H1 (cell line): Measurements from ENCODE around the gene BRCA1. TPM values are rescaled to one million over a fixed set of nuclear protein-coding genes. Genes with fewer than 3 reads are reported as not detected.

Source experiments
- CTCF ChIA-PET: fragments of 300-600 bp; sonication (Branson Sonifier 250); formaldehyde crosslinking; loops from one replicate; lab custom pipeline; 2021; ENCODE audit not compliant: partially characterized antibody; lab: Charles Lee
- POLR2A ChIA-PET: fragments of 300-600 bp; sonication (Branson Sonifier 250); formaldehyde crosslinking; loops from one replicate; lab custom pipeline; 2021; ENCODE audit warnings: inconsistent platforms; ENCODE audit not compliant: partially characterized antibody; lab: Charles Lee
- DNase-seq, 2 experiments: peaks; one replicate each; pipeline versions ENCODE4 v3.0.0 to v3.0.0-alpha.2; 2010 to 2022; ENCODE audit warnings: low spot score in 2 of 2, low read depth in 1 of 2, mixed read lengths in 1 of 2
- FAIRE-seq: peaks from 2 replicates; lab custom pipeline; 2011; peaks lifted over from hg19 to GRCh38; lab: Jason Lieb, UNC
- H2AFZ ChIP-seq: 2 replicates; pipeline ENCODE4 v1.8.1; 2012; ENCODE audit warnings: low read length, inconsistent platforms
- H2AK5ac ChIP-seq: 2 replicates; pipeline ENCODE4 v1.6.1; 2013; ENCODE audit warnings: low read depth, low read length
- H2BK120ac ChIP-seq: replicated peaks from 2 replicates; pipeline ENCODE3; 2013; ENCODE audit warnings: low read depth, low read length, inconsistent platforms
- H2BK12ac ChIP-seq: 2 replicates; pipeline ENCODE4 v1.6.1; 2013; ENCODE audit warnings: low read depth, low read length
- H2BK15ac ChIP-seq: 2 replicates; pipeline ENCODE4 v1.6.1; 2013; ENCODE audit warnings: low read length
- H2BK20ac ChIP-seq: 2 replicates; pipeline ENCODE4 v1.6.1; 2013; ENCODE audit warnings: low read length
- H2BK5ac ChIP-seq: 2 replicates; pipeline ENCODE4 v1.6.1; 2013; ENCODE audit warnings: low read depth, low read length
- H3K14ac ChIP-seq: 2 replicates; pipeline ENCODE4 v1.6.1; 2013; ENCODE audit warnings: inconsistent platforms; ENCODE audit not compliant: insufficient read length
- H3K18ac ChIP-seq: 2 replicates; pipeline ENCODE4 v1.6.1; 2013; ENCODE audit warnings: low read length; ENCODE audit errors: extremely low read depth
- H3K23ac ChIP-seq: 2 replicates; pipeline ENCODE4 v1.6.1; 2013; ENCODE audit warnings: inconsistent platforms; ENCODE audit not compliant: insufficient read length
- H3K23me2 ChIP-seq: 2 replicates; pipeline ENCODE4 v1.6.1; 2013; ENCODE audit warnings: low read depth, low read length
- H3K27ac ChIP-seq: 2 replicates; pipeline ENCODE4 v1.6.1; 2011; ENCODE audit warnings: low read depth, low read length, inconsistent platforms
- H3K27me3 ChIP-seq, 4 experiments: replicated peaks in 1 of 4; 1 replicate in 1 of 4; 2 replicates in 3 of 4; pipeline versions ENCODE4 v1.6.1 to v1.8.1; 2011 to 2013; ENCODE audit warnings: low read length in 3 of 4, mild to moderate bottlenecking in 3 of 4, inconsistent platforms in 2 of 4, mixed read lengths in 2 of 4, moderate library complexity in 1 of 4; ENCODE audit not compliant: control insufficient read depth in 3 of 4, insufficient read depth in 3 of 4; ENCODE audit errors: extremely low read depth in 1 of 4
- H3K36me3 ChIP-seq, 4 experiments: 2 replicates each; pipeline versions ENCODE4 v1.6.1 to v1.8.1; 2011 to 2013; ENCODE audit warnings: mild to moderate bottlenecking in 4 of 4, low read length in 3 of 4, moderate library complexity in 2 of 4, control low read depth in 1 of 4, inconsistent platforms in 1 of 4; ENCODE audit not compliant: insufficient read depth in 4 of 4, control insufficient read depth in 2 of 4
- H3K4ac ChIP-seq: replicated peaks from 2 replicates; pipeline ENCODE3; 2013; ENCODE audit warnings: low read length, low read depth, mixed read lengths, inconsistent platforms; ENCODE audit not compliant: insufficient read length
- H3K4me1 ChIP-seq, 4 experiments: replicated peaks in 1 of 4; 1 replicate in 1 of 4; 2 replicates in 3 of 4; pipeline versions ENCODE4 v1.6.1 to v1.8.1; 2011 to 2013; ENCODE audit warnings: low read length in 3 of 4, inconsistent platforms in 2 of 4, mixed read lengths in 1 of 4; ENCODE audit not compliant: insufficient read depth in 4 of 4, control insufficient read depth in 3 of 4
- H3K4me2 ChIP-seq, 2 experiments: 2 replicates each; pipeline versions ENCODE4 v1.6.1 to v1.8.1; 2011 to 2013; ENCODE audit warnings: low read depth in 2 of 2, low read length in 2 of 2, control low read depth in 1 of 2, inconsistent platforms in 1 of 2, mild to moderate bottlenecking in 1 of 2; ENCODE audit not compliant: insufficient read depth in 1 of 2
- H3K4me3 ChIP-seq, 4 experiments: fragments of 200-600, 300-600 bp in 1 of 4; sonication (generic), shearing (Covaris generic), sonication (Bioruptor Twin) in 1 of 4; 2 replicates each; pipeline versions ENCODE4 v1.5.1 to v1.8.1; 2011 to 2016; ENCODE audit warnings: low read length in 4 of 4, low read depth in 3 of 4, control low read depth in 2 of 4, inconsistent platforms in 2 of 4, mild to moderate bottlenecking in 2 of 4, mixed read lengths in 1 of 4, moderate library complexity in 1 of 4; ENCODE audit not compliant: insufficient read depth in 2 of 4; ENCODE audit errors: extremely low read depth in 1 of 4
- H3K56ac ChIP-seq: replicated peaks from 2 replicates; pipeline ENCODE3; 2013; ENCODE audit warnings: low read depth, mild to moderate bottlenecking, mixed read lengths, low read length, inconsistent platforms; ENCODE audit not compliant: insufficient read length
- H3K79me1 ChIP-seq: 2 replicates; pipeline ENCODE4 v1.6.1; 2013; ENCODE audit warnings: low read depth, low read length, control low read depth
- H3K79me2 ChIP-seq, 2 experiments: 2 replicates each; pipeline versions ENCODE4 v1.6.1 to v1.8.1; 2012 to 2013; ENCODE audit warnings: low read length in 2 of 2, mild to moderate bottlenecking in 2 of 2, inconsistent platforms in 1 of 2; ENCODE audit not compliant: insufficient read depth in 2 of 2, control insufficient read depth in 1 of 2
- H3K9ac ChIP-seq, 4 experiments: replicated peaks in 1 of 4; 1 replicate in 1 of 4; 2 replicates in 3 of 4; pipeline versions ENCODE4 v1.6.1 to v1.8.1; 2011 to 2013; ENCODE audit warnings: low read depth in 3 of 4, low read length in 3 of 4, control low read depth in 2 of 4, mild to moderate bottlenecking in 2 of 4, moderate library complexity in 2 of 4, inconsistent platforms in 1 of 4; ENCODE audit errors: extremely low read depth in 1 of 4
- H3K9me3 ChIP-seq, 2 experiments: 2 replicates each; pipeline versions ENCODE4 v1.6.1 to v1.8.1; 2012 to 2013; ENCODE audit warnings: mild to moderate bottlenecking in 2 of 2, moderate library complexity in 2 of 2, control low read depth in 1 of 2, inconsistent platforms in 1 of 2, low read depth in 1 of 2, low read length in 1 of 2, mixed read lengths in 1 of 2; ENCODE audit not compliant: insufficient read depth in 2 of 2
- H4K20me1 ChIP-seq, 2 experiments: replicated peaks in 1 of 2; 2 replicates each; pipeline versions ENCODE3 to v1.8.1; 2011 to 2013; ENCODE audit warnings: inconsistent platforms in 2 of 2, low read length in 2 of 2, mild to moderate bottlenecking in 1 of 2; ENCODE audit not compliant: insufficient read depth in 2 of 2, control insufficient read depth in 1 of 2
- H4K5ac ChIP-seq: 2 replicates; pipeline ENCODE4 v1.6.1; 2013; ENCODE audit warnings: low read length, low read depth, mixed read lengths, inconsistent platforms; ENCODE audit not compliant: insufficient read length
- H4K8ac ChIP-seq: 2 replicates; pipeline ENCODE4 v1.8.0; 2013; ENCODE audit warnings: mild to moderate bottlenecking, moderate library complexity, low read length, inconsistent platforms; ENCODE audit not compliant: insufficient read depth; ENCODE audit errors: extremely low read depth
- H4K91ac ChIP-seq: replicated peaks from 2 replicates; pipeline ENCODE3; 2013; ENCODE audit warnings: low read length, mixed read lengths, inconsistent platforms; ENCODE audit not compliant: insufficient read length
- ASH2L ChIP-seq: fragments of 200-600, 300-600 bp; sonication (generic); IDR thresholded peaks from one replicate; pipeline ENCODE4 v1.7.1; 2017; ENCODE audit warnings: low read length
- CBX8 ChIP-seq: fragments of 300-800, 300-1000 bp; sonication (generic); IDR thresholded peaks from 2 replicates; pipeline ENCODE4 v1.7.1; 2016; ENCODE audit warnings: low read depth, low read length, borderline replicate concordance
- CTBP2 ChIP-seq: IDR thresholded peaks from 2 replicates; pipeline ENCODE4 v1.7.0; 2011; ENCODE audit warnings: borderline replicate concordance, mild to moderate bottlenecking, moderate library complexity, mixed read lengths, low read length; ENCODE audit not compliant: insufficient read depth, insufficient read length
- EGR1 ChIP-seq: IDR thresholded peaks from 2 replicates; pipeline ENCODE4 v1.6.1; 2011; ENCODE audit warnings: low read depth, low read length, borderline replicate concordance
- HDAC6 ChIP-seq: IDR thresholded peaks from one replicate; pipeline ENCODE4 v1.7.1; 2012; ENCODE audit warnings: low read depth, mild to moderate bottlenecking, inconsistent platforms, low read length, moderate library complexity
- RXRA ChIP-seq: IDR thresholded peaks from 2 replicates; pipeline ENCODE4 v1.6.1; 2011; ENCODE audit warnings: low read depth, mild to moderate bottlenecking, low read length, moderate library complexity; ENCODE audit not compliant: insufficient read depth
- SIRT6 ChIP-seq: IDR thresholded peaks from one replicate; pipeline ENCODE4 v1.7.1; 2012; ENCODE audit warnings: low read length, inconsistent platforms
- SP2 ChIP-seq: IDR thresholded peaks from 2 replicates; pipeline ENCODE4 v1.6.1; 2012; ENCODE audit warnings: mild to moderate bottlenecking, low read length, inconsistent platforms
- TCF12 ChIP-seq: IDR thresholded peaks from 2 replicates; pipeline ENCODE4 v1.6.1; 2011; ENCODE audit warnings: low read depth, mild to moderate bottlenecking, low read length
- WGBS, 2 experiments: shearing (Covaris generic) in 1 of 2; methylation state at CpG; one replicate each; pipeline versions ENCODE4 v1.1.6 to v1.1.7; 2013 to 2015; ENCODE audit warnings: low lambda C conversion rate in 2 of 2, mixed read lengths in 2 of 2, inconsistent platforms in 1 of 2, low coverage in 1 of 2, missing lambda C conversion rate in 1 of 2; ENCODE audit not compliant: insufficient replicate concordance in 2 of 2, insufficient coverage in 1 of 2, insufficient read length in 1 of 2; ENCODE audit errors: extremely low coverage in 1 of 2, missing lambda C conversion rate in 1 of 2; 5-methylcytosine and 5-hydroxymethylcytosine counted together
- polyA plus RNA-seq, 7 experiments: library from polyadenylated mRNA; depleted of rRNA in 3 of 7; stranded (reverse) in 5 of 7; unstranded in 2 of 7; fragments of >200 nt in 5 of 7; fragments of 200-250 nt in 2 of 7; gene quantifications; 1 replicate in 5 of 7; 2 replicates in 1 of 7; 4 replicates in 1 of 7; pipeline versions ENCODE4 v1.2.1 to v1.2.3, GENCODE V29; 2011 to 2013; ENCODE audit warnings: missing spikeins in 2 of 7, mixed read lengths in 2 of 7
- total RNA-seq: library from RNA; stranded (reverse); fragmentation: NEBNext Ultra II Directional; extraction: Animal tissue kit (Norgen Biotek cat#: 25700); gene quantifications from 2 replicates; pipeline ENCODE4 v1.2.1, GENCODE V29; 2021
- TF ChIP-seq, protein P1 (sequence below): IDR thresholded peaks from 2 replicates; pipeline ENCODE4 v1.6.1; 2011; ENCODE audit warnings: low read length, improper control_type of control experiment
- TF ChIP-seq, protein P2 (sequence below): IDR thresholded peaks from 2 replicates; pipeline ENCODE4 v1.6.1; 2012; ENCODE audit warnings: low read length, inconsistent platforms

Gene BRCA1
- total and polyA plus RNA-seq, 2 of the 8 experiments (the other 6 are each of a cell fraction or from before 2014, with no cell fraction given): 30.7 to 39.2 TPM

DNA sequence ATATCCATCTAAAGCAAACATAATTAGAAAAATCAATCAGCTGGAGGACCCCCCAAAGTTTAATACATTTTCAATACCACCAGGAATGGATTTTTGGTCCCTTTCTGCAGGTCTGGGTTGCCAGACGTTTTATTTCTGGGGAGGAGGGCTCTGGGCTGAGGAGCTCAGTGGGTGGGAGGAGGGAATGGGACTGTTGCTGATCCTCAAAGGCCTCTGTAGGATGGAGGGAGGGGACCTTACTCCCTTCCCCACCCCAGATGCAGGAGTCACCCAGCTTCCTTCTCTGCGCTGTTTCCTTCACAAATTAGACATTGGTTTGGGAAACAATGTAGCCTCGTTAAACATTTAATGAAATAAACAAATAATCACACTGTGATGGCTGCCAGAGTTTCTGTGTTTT, 93.5 kb downstream of the BRCA1 start:
- no peak overlapping the region for H3K4me3 ChIP-seq
- no peak for TF ChIP-seq CBX8
- TF ChIP-seq ASH2L: no peak
- TF ChIP-seq, protein P1, sequence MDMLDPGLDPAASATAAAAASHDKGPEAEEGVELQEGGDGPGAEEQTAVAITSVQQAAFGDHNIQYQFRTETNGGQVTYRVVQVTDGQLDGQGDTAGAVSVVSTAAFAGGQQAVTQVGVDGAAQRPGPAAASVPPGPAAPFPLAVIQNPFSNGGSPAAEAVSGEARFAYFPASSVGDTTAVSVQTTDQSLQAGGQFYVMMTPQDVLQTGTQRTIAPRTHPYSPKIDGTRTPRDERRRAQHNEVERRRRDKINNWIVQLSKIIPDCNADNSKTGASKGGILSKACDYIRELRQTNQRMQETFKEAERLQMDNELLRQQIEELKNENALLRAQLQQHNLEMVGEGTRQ: no peak
- TF ChIP-seq RXRA: no peak
- no peak for TF ChIP-seq HDAC6
- TF ChIP-seq EGR1: no peak
- TF ChIP-seq, protein P2, sequence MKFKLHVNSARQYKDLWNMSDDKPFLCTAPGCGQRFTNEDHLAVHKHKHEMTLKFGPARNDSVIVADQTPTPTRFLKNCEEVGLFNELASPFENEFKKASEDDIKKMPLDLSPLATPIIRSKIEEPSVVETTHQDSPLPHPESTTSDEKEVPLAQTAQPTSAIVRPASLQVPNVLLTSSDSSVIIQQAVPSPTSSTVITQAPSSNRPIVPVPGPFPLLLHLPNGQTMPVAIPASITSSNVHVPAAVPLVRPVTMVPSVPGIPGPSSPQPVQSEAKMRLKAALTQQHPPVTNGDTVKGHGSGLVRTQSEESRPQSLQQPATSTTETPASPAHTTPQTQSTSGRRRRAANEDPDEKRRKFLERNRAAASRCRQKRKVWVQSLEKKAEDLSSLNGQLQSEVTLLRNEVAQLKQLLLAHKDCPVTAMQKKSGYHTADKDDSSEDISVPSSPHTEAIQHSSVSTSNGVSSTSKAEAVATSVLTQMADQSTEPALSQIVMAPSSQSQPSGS: no peak
- TF ChIP-seq CTBP2: no peak
- no peak for TF ChIP-seq SP2
- TF ChIP-seq SIRT6: no peak
- no peak for TF ChIP-seq TCF12

More for the DNA sequence above, 93.5 kb downstream of the BRCA1 start:
- Histone ChIP-seq H3K9ac (no peak overlapping the region), H3K4me2 (no peak overlapping the region), H3K79me2 (no peaks in the 10 kb centered on the region; a peak in 1 of 4 replicates), H2BK15ac (no peak overlapping the region), H2BK12ac (no peak overlapping the region), H3K23ac (no peak overlapping the region), H4K8ac (no peak overlapping the region), H4K20me1 (no peaks in the 10 kb centered on the region), H2BK120ac (no peak overlapping the region), H3K79me1 (no peaks in the 10 kb centered on the region; the same call in 1 of the 2 replicates), H3K36me3 (peaks cover 0 to 22% (median 4%) of the 10 kb centered on the region in 4 experiments; a peak in 2 of 8 replicates), H2AK5ac (no peak overlapping the region; the same call in 1 of the 2 replicates), H3K27me3 (no peaks in the 10 kb centered on the region), H3K27ac (no peak overlapping the region), H3K18ac (no peak overlapping the region), H4K5ac (no peak overlapping the region), H3K4ac (no peak overlapping the region), H4K91ac (no peak overlapping the region), H2BK20ac (no peak overlapping the region), H3K23me2 (no peaks in the 10 kb centered on the region), H3K4me1 (peaks cover 25 to 46% (median 36%) of the 10 kb centered on the region in 4 experiments), H3K9me3 (no peaks in the 10 kb centered on the region), H3K56ac (no peak overlapping the region), H2BK5ac (no peak overlapping the region), H3K14ac (no peak overlapping the region), H2AFZ (no peak overlapping the region)
- 84% methylated on average over 3 of the region's 3 CpGs; no CpG with 5 or more reads in 1 of the 2 experiments for WGBS, 2 experiments
- ChIA-PET CTCF (interaction anchor here (1.0 to 1.3 kb wide), 3 partner anchors 35 to 278 kb away, joined by 3 to 5 read pairs (median 4); no protein-coding TSS in a partner anchor), POLR2A (interaction anchor here (0.6 to 4.0 kb wide), 4 partner anchors 10 to 108 kb away, joined by 3 to 21 read pairs (median 13); partner anchors contain the start of genes RPL27 and VAT1)
- no peak for FAIRE-seq
- DNase-seq: no peak
